Osteoblast (primary cell): ENCODE results near the gene LORICRIN. TPM values are rescaled to one million over a fixed set of nuclear protein-coding genes. Genes with fewer than 3 reads are reported as not detected.

Source experiments
- DNase-seq: peaks from one replicate; pipeline ENCODE4 v3.0.0; 2011; ENCODE audit warnings: low spot score, mixed read lengths; ENCODE audit not compliant: insufficient read length; ENCODE audit errors: missing footprints
- H2AFZ ChIP-seq: 2 replicates; pipeline ENCODE4 v1.6.0; 2011; ENCODE audit warnings: mild to moderate bottlenecking, low read length
- H3K27ac ChIP-seq: 2 replicates; pipeline ENCODE4 v1.5.1; 2011; ENCODE audit warnings: mild to moderate bottlenecking, low read depth, low read length, moderate library complexity
- H3K27me3 ChIP-seq: 2 replicates; pipeline ENCODE4 v1.6.0; 2012; ENCODE audit warnings: mild to moderate bottlenecking, control low read depth, inconsistent platforms, low read length, moderate library complexity; ENCODE audit not compliant: insufficient read depth
- H3K36me3 ChIP-seq: 2 replicates; pipeline ENCODE4 v1.5.1; 2011; ENCODE audit warnings: mild to moderate bottlenecking, low read length, control low read depth, moderate library complexity; ENCODE audit not compliant: insufficient read depth
- H3K4me1 ChIP-seq: 2 replicates; pipeline ENCODE4 v1.5.1; 2011; ENCODE audit warnings: mild to moderate bottlenecking, low read length, control low read depth, moderate library complexity; ENCODE audit not compliant: insufficient read depth
- H3K4me2 ChIP-seq: 2 replicates; pipeline ENCODE4 v1.6.0; 2011; ENCODE audit warnings: mild to moderate bottlenecking, low read length; ENCODE audit not compliant: insufficient read depth
- H3K4me3 ChIP-seq: fragments of 200-600 bp; sonication (generic); 3 replicates; pipeline ENCODE4 v1.5.1; 2012; ENCODE audit warnings: mild to moderate bottlenecking, low read length, inconsistent platforms; ENCODE audit not compliant: insufficient read depth
- H3K79me2 ChIP-seq: 2 replicates; pipeline ENCODE4 v1.6.0; 2012; ENCODE audit warnings: mild to moderate bottlenecking, low read length, control low read depth, inconsistent platforms; ENCODE audit not compliant: insufficient read depth
- H3K9me3 ChIP-seq: 2 replicates; pipeline ENCODE4 v1.5.1; 2011; ENCODE audit warnings: low read depth, low read length, control low read depth
- H4K20me1 ChIP-seq: 2 replicates; pipeline ENCODE4 v1.6.0; 2012; ENCODE audit warnings: mild to moderate bottlenecking, low read length, control low read depth; ENCODE audit not compliant: insufficient read depth
- CTCF ChIP-seq: IDR thresholded peaks from 2 replicates; pipeline ENCODE4 v1.5.1; 2011; ENCODE audit warnings: mild to moderate bottlenecking, low read depth, low read length, moderate library complexity; ENCODE audit errors: extremely low read depth
- total RNA-seq: library from RNA; depleted of rRNA; stranded (reverse); fragments of >200 nt; gene quantifications from 2 replicates; pipeline ENCODE4 v1.2.3, GENCODE V29; 2012

LORICRIN gene
- total RNA-seq, 1 donor = not detected

GRCh38 chr1:153248176-153248879, 11.2 kb upstream of the LORICRIN start:
- no peaks in the 10 kb centered on the region for H3K79me2 ChIP-seq
- no peaks in the 10 kb centered on the region for H3K4me1 ChIP-seq
- no peaks in the 10 kb centered on the region for H4K20me1 ChIP-seq
- no peak overlapping the region for H3K27ac ChIP-seq
- H3K9me3 ChIP-seq = no peaks in the 10 kb centered on the region
- H3K4me2 ChIP-seq = no peak overlapping the region
- DNase-seq = no peak
- H3K27me3 ChIP-seq = no peaks in the 10 kb centered on the region
- no peak for TF ChIP-seq CTCF
- no peaks in the 10 kb centered on the region for H3K36me3 ChIP-seq
- no peak overlapping the region for H3K4me3 ChIP-seq
- H2AFZ ChIP-seq = no peak overlapping the region

- Histone ChIP-seq H3K27ac (no peak overlapping the region), H2AFZ (no peak overlapping the region), H3K9me3 (no peaks in the 10 kb centered on the region), H3K79me2 (no peaks in the 10 kb centered on the region), H3K27me3 (no peaks in the 10 kb centered on the region), H3K4me3 (no peak overlapping the region), H3K36me3 (no peaks in the 10 kb centered on the region), H3K4me2 (no peak overlapping the region), H3K4me1 (no peaks in the 10 kb centered on the region), H4K20me1 (no peaks in the 10 kb centered on the region)
- DNase-seq = no peak
- no peak for TF ChIP-seq CTCF
These were observed 9.3 kb upstream of the LORICRIN start for GRCh38 chr1:153250166-153250565.

GRCh38 chr1:153251087-153251486, 8.4 kb upstream of the LORICRIN start:
- no peak overlapping the region for H3K4me2 ChIP-seq
- H3K27me3 ChIP-seq = no peaks in the 10 kb centered on the region
- DNase-seq = no peak
- no peaks in the 10 kb centered on the region for H3K9me3 ChIP-seq
- H3K36me3 ChIP-seq = no peaks in the 10 kb centered on the region
- H3K27ac ChIP-seq = no peak overlapping the region
- no peak overlapping the region for H2AFZ ChIP-seq
- no peaks in the 10 kb centered on the region for H3K4me1 ChIP-seq
- TF ChIP-seq CTCF = no peak
- no peak overlapping the region for H3K4me3 ChIP-seq
- no peaks in the 10 kb centered on the region for H4K20me1 ChIP-seq
- no peaks in the 10 kb centered on the region for H3K79me2 ChIP-seq

- DNase-seq = no peak
- Histone ChIP-seq H3K36me3 (no peaks in the 10 kb centered on the region), H3K79me2 (no peaks in the 10 kb centered on the region), H2AFZ (no peak overlapping the region), H3K27ac (no peak overlapping the region), H3K4me1 (no peaks in the 10 kb centered on the region), H4K20me1 (no peaks in the 10 kb centered on the region), H3K4me3 (no peak overlapping the region), H3K4me2 (no peak overlapping the region), H3K27me3 (no peaks in the 10 kb centered on the region), H3K9me3 (no peaks in the 10 kb centered on the region)
- no peak for TF ChIP-seq CTCF
These were observed 7.9 kb upstream of the LORICRIN start for GRCh38 chr1:153251562-153251961.
